GM12878 (cell line): ENCODE measurements around the gene NRG2. TPM values are rescaled to one million over a fixed set of nuclear protein-coding genes. Genes with fewer than 3 reads are reported as not detected.

Experiments
- ATAC-seq: fragments of 200-7000 bp; cut with Tn5 transposase; 3 replicates; pipeline ENCODE4 v1.9.1; 2020; ENCODE audit warnings: mild to moderate bottlenecking, moderate library complexity
- BruUV-seq: library from RNA; stranded (reverse); fragments of 400-500 nt; replicated peaks from 2 replicates; lab custom pipeline; 2021; lab: Mats Ljungman, UMichigan
- CTCF ChIA-PET: fragments of 300-600 bp; sonication (Branson Sonifier 250); formaldehyde crosslinking; extraction: SDS; loops from one replicate; lab custom pipeline; 2021; ENCODE audit warnings: inconsistent platforms; lab: Yijun Ruan, JAX
- POLR2A ChIA-PET: fragments of 350-600 bp; formaldehyde crosslinking; extraction: SDS; loops from one replicate; lab custom pipeline; 2021; ENCODE audit warnings: inconsistent platforms; lab: Charles Lee
- RAD21 ChIA-PET: fragments of 300-600 bp; sonication (Branson Sonifier 250); formaldehyde crosslinking; loops from one replicate; lab custom pipeline; 2023; ENCODE audit warnings: antibody characterized with exemption; ENCODE audit not compliant: unreplicated experiment; lab: Charles Lee
- SMC1A ChIA-PET: fragments of 300-600 bp; sonication (Branson Sonifier 250); formaldehyde crosslinking; loops from one replicate; lab custom pipeline; 2023; ENCODE audit not compliant: unreplicated experiment, uncharacterized antibody; lab: Charles Lee
- DNase-seq: peaks from one replicate; pipeline ENCODE4 v3.0.0-alpha.2; 2011; ENCODE audit warnings: low read depth, low spot score
- FAIRE-seq: peaks from 3 replicates; lab custom pipeline; 2011; peaks lifted over from hg19 to GRCh38; lab: Jason Lieb, UNC
- H2AFZ ChIP-seq: 2 replicates; pipeline ENCODE4 v1.6.0; 2011; ENCODE audit warnings: low read depth, low read length, control low read depth; ENCODE audit not compliant: control insufficient read depth
- H3K27ac ChIP-seq: 2 replicates; pipeline ENCODE4 v1.5.1; 2011; ENCODE audit warnings: control low read depth; ENCODE audit not compliant: control insufficient read depth, insufficient read depth
- H3K27me3 ChIP-seq, 2 experiments: replicated peaks in 1 of 2; 2 replicates each; pipeline versions ENCODE4 v1.6.0 to v1.6.1; 2011; ENCODE audit warnings: low read length in 1 of 2; ENCODE audit not compliant: control insufficient read depth in 2 of 2, insufficient read depth in 2 of 2
- H3K36me3 ChIP-seq, 2 experiments: 2 replicates each; pipeline ENCODE4 v1.5.1; 2011; ENCODE audit warnings: low read length in 1 of 2; ENCODE audit not compliant: control insufficient read depth in 2 of 2, insufficient read depth in 2 of 2
- H3K4me1 ChIP-seq: 2 replicates; pipeline ENCODE4 v1.6.1; 2011; ENCODE audit warnings: mild to moderate bottlenecking, low read length, moderate library complexity, mixed read lengths; ENCODE audit not compliant: control insufficient read depth, insufficient read depth
- H3K4me2 ChIP-seq: 2 replicates; pipeline ENCODE4 v1.6.0; 2011; ENCODE audit warnings: control low read depth; ENCODE audit not compliant: control insufficient read depth, insufficient read depth
- H3K4me3 ChIP-seq: fragments of 200-600 bp; sonication (generic); 2 replicates; pipeline ENCODE4 v1.5.1; 2016
- H3K79me2 ChIP-seq: 2 replicates; pipeline ENCODE4 v1.6.0; 2011; ENCODE audit warnings: low read length; ENCODE audit not compliant: control insufficient read depth, insufficient read depth
- H3K9ac ChIP-seq: 2 replicates; pipeline ENCODE4 v1.8.0; 2011; ENCODE audit warnings: low read length, control low read depth, mixed read lengths; ENCODE audit not compliant: control insufficient read depth, insufficient read depth
- H3K9me3 ChIP-seq: replicated peaks from 3 replicates; pipeline ENCODE4 v1.5.1; 2011; ENCODE audit warnings: mild to moderate bottlenecking, low read length; ENCODE audit not compliant: control insufficient read depth, insufficient read depth
- H4K20me1 ChIP-seq: 2 replicates; pipeline ENCODE4 v1.6.0; 2011; ENCODE audit not compliant: control insufficient read depth, insufficient read depth
- BACH1 ChIP-seq: fragments of 450-650 bp; IDR thresholded peaks from 2 replicates; pipeline ENCODE4 v1.6.1; 2017; ENCODE audit warnings: mild to moderate bottlenecking, borderline replicate concordance
- BRCA1 ChIP-seq: IDR thresholded peaks from 2 replicates; pipeline ENCODE4 v1.6.1; 2011; ENCODE audit warnings: low read depth, low read length, improper control_type of control experiment
- CBX3 ChIP-seq: fragments of 200-600 bp; sonication (generic); IDR thresholded peaks from 2 replicates; pipeline ENCODE4 v1.6.1; 2016; ENCODE audit warnings: low read depth, borderline replicate concordance
- CHD2 ChIP-seq: IDR thresholded peaks from 2 replicates; pipeline ENCODE4 v1.6.1; 2011; ENCODE audit warnings: low read depth, low read length, improper control_type of control experiment, borderline replicate concordance
- EGR1 ChIP-seq, 2 experiments: IDR thresholded peaks; 1 replicate in 1 of 2; 2 replicates in 1 of 2; pipeline ENCODE4 v1.6.1; 2011 to 2012; ENCODE audit warnings: low read depth in 2 of 2, low read length in 2 of 2, borderline replicate concordance in 1 of 2, mild to moderate bottlenecking in 1 of 2, moderate library complexity in 1 of 2
- ESRRA ChIP-seq: IDR thresholded peaks from 2 replicates; pipeline ENCODE4 v1.6.1; 2012; ENCODE audit warnings: mild to moderate bottlenecking, low read length, improper control_type of control experiment
- ETV6 ChIP-seq, 2 experiments: fragments of 450-650 bp in 1 of 2; IDR thresholded peaks in 1 of 2; conservative IDR thresholded peaks in 1 of 2; 2 replicates each; pipeline ENCODE4 v1.6.1; 2014; ENCODE audit warnings: antibody characterized with exemption in 1 of 2, borderline replicate concordance in 1 of 2, low read depth in 1 of 2, mild to moderate bottlenecking in 1 of 2, moderate library complexity in 1 of 2
- JUNB ChIP-seq: IDR thresholded peaks from 2 replicates; pipeline ENCODE4 v1.6.1; 2016; ENCODE audit warnings: antibody characterized with exemption, mild to moderate bottlenecking
- NFIC ChIP-seq: IDR thresholded peaks from 2 replicates; pipeline ENCODE4 v1.6.1; 2012; ENCODE audit warnings: low read depth, mild to moderate bottlenecking, inconsistent platforms, low read length, moderate library complexity
- NRF1 ChIP-seq: conservative IDR thresholded peaks from 2 replicates; pipeline ENCODE4 v1.6.1; 2011; ENCODE audit warnings: mild to moderate bottlenecking, low read depth, low read length, improper control_type of control experiment
- POU2F2 ChIP-seq: IDR thresholded peaks from 3 replicates; pipeline ENCODE4 v1.6.1; 2011; ENCODE audit warnings: low read depth, mild to moderate bottlenecking, low read length, borderline replicate concordance
- RAD51 ChIP-seq: fragments of 450-650 bp; IDR thresholded peaks from 2 replicates; pipeline ENCODE4 v1.6.1; 2016; ENCODE audit warnings: moderate library complexity, mild to moderate bottlenecking, inconsistent platforms
- RUNX3 ChIP-seq: IDR thresholded peaks from 2 replicates; pipeline ENCODE4 v1.6.1; 2012; ENCODE audit warnings: low read length, inconsistent platforms
- SREBF1 ChIP-seq: IDR thresholded peaks from 2 replicates; pipeline ENCODE4 v1.6.1; 2012; ENCODE audit warnings: mild to moderate bottlenecking, low read length
- WGBS: methylation state at CpG from one replicate; pipeline ENCODE4 v1.1.6; 2016; ENCODE audit warnings: low lambda C conversion rate; ENCODE audit not compliant: insufficient replicate concordance, insufficient coverage; ENCODE audit errors: missing lambda C conversion rate; 5-methylcytosine and 5-hydroxymethylcytosine counted together
- in situ Hi-C: fragments of 300-500 bp; cut with MboI; formaldehyde crosslinking; loops from 9 replicates; pipeline ENCODE4 v1.14.3; 2018; ENCODE audit warnings: mixed read lengths
- intact Hi-C: fragments of 100-400 bp; cut with micrococcal nuclease; formaldehyde crosslinking; loops from one replicate; pipeline ENCODE4 v1.14.2; 2022; ENCODE audit not compliant: unreplicated experiment
- polyA plus RNA-seq, 11 experiments: library from polyadenylated mRNA; depleted of rRNA in 4 of 11; unstranded in 6 of 11; stranded (reverse) in 5 of 11; fragments of >200 nt; fragmentation: Nextera tagmentation in 4 of 11; fragmentation: Illumina TruSeq in 1 of 11; extraction: Ambion mirVana in 4 of 11; extraction: Trizol in 1 of 11; gene quantifications; 1 replicate in 1 of 11; 2 replicates in 10 of 11; pipeline versions ENCODE4 v1.2.1 to v1.2.3, GENCODE V29; 2011 to 2016; ENCODE audit warnings: inconsistent platforms in 2 of 11, missing spikeins in 2 of 11, low read depth in 1 of 11
- total RNA-seq, 4 experiments: library from RNA; depleted of rRNA in 3 of 4; stranded (reverse); fragments of >200 nt in 3 of 4; fragmentation: Illumina TruSeq in 1 of 4; extraction: Trizol in 1 of 4; gene quantifications; 2 replicates each; pipeline versions ENCODE4 v1.2.1 to v1.2.3, GENCODE V29; 2013 to 2021
- TF ChIP-seq, protein P1 (sequence below): fragments of 450-650 bp; formaldehyde crosslinking; IDR thresholded peaks from 2 replicates; pipeline ENCODE4 v1.5.0; 2022; ENCODE audit warnings: mild to moderate bottlenecking, missing genetic modification characterization

NRG2 gene
- total and polyA plus RNA-seq, 10 of the 15 experiments (the other 5 are each of a cell fraction or from before 2014, with no cell fraction given), result 0.10 to 21.7 (median 9.6) TPM

GRCh38 chr5:140018517-140018916 lies 24.6 kb downstream of the NRG2 start:
- FAIRE-seq, result no peak
- in situ Hi-C loops, result no loop called here
- WGBS, result 71% methylated on average over 7 of the region's 7 CpGs

DNA sequence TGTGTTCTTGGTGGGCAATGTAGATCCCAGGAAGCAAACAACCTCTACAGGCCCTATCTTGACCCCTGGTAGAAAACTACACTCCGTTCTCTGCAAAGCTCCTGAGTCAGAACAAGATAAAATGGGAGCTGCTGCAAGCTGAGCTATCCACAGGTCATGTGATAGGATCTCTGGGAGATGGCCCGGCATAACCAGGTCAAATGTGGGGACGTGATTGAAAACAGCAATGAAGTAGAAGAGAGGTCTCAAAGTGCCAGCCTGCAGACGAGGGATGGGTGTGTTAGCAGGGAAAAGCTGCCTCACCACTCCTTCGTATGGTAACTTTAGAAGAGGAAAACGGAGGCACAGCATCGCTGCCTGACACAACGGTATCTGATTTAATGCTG lies 25.0 kb downstream of the NRG2 start:
- no peaks in the 10 kb centered on the region; the same call in 1 of the 2 replicates for H3K4me1 ChIP-seq
- WGBS, result 64% methylated on average over 8 of the region's 8 CpGs
- no peak for FAIRE-seq
- peaks cover 24% of the 10 kb centered on the region for H3K79me2 ChIP-seq
- no peak overlapping the region for H3K9ac ChIP-seq
- no peak for DNase-seq
- H3K9me3 ChIP-seq, result no peaks in the 10 kb centered on the region
- RAD21 ChIA-PET, result interaction anchor here (1.4 kb wide), 1 partner anchor 13 kb away, joined by 3 read pairs; no protein-coding TSS in a partner anchor
- POLR2A ChIA-PET, result interaction anchor here (0.6 to 2.1 kb wide), 4 partner anchors 10 to 15 kb away, joined by 3 to 9 read pairs (median 4); no protein-coding TSS in a partner anchor
- no peak for ATAC-seq
- in situ Hi-C loops, result no loop called here
- TF ChIP-seq EGR1 (IDR thresholded peaks at IDR 0.05; ENCODE audit: borderline replicate concordance in 1 of 2, low read depth in 2 of 2, low read length in 2 of 2), result no peak
- TF ChIP-seq NFIC, result no peak
- TF ChIP-seq BACH1, result no peak
- no peak for TF ChIP-seq JUNB
- TF ChIP-seq SREBF1, result no peak
- TF ChIP-seq POU2F2, result no peak
- TF ChIP-seq, protein P1, sequence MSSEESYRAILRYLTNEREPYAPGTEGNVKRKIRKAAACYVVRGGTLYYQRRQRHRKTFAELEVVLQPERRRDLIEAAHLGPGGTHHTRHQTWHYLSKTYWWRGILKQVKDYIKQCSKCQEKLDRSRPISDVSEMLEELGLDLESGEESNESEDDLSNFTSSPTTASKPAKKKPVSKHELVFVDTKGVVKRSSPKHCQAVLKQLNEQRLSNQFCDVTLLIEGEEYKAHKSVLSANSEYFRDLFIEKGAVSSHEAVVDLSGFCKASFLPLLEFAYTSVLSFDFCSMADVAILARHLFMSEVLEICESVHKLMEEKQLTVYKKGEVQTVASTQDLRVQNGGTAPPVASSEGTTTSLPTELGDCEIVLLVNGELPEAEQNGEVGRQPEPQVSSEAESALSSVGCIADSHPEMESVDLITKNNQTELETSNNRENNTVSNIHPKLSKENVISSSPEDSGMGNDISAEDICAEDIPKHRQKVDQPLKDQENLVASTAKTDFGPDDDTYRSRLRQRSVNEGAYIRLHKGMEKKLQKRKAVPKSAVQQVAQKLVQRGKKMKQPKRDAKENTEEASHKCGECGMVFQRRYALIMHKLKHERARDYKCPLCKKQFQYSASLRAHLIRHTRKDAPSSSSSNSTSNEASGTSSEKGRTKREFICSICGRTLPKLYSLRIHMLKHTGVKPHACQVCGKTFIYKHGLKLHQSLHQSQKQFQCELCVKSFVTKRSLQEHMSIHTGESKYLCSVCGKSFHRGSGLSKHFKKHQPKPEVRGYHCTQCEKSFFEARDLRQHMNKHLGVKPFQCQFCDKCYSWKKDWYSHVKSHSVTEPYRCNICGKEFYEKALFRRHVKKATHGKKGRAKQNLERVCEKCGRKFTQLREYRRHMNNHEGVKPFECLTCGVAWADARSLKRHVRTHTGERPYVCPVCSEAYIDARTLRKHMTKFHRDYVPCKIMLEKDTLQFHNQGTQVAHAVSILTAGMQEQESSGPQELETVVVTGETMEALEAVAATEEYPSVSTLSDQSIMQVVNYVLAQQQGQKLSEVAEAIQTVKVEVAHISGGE (CRISPR knock-in tag), result no peak
- TF ChIP-seq ETV6 (conservative IDR thresholded peaks at IDR 0.05 in 1 of 2, IDR thresholded peaks at IDR 0.05 in 1 of 2; ENCODE audit: borderline replicate concordance in 1 of 2, low read depth in 1 of 2), result no peak
- no peak for TF ChIP-seq CBX3
- no peak for TF ChIP-seq RUNX3
- no TSS peak for BruUV-seq
- CTCF ChIA-PET, result interaction anchor here (0.6 to 2.4 kb wide), 4 partner anchors 16 to 55 kb away, joined by 3 to 8 read pairs (median 3); partner anchors contain the start of gene NRG2
- H4K20me1 ChIP-seq, result no peaks in the 10 kb centered on the region
- SMC1A ChIA-PET, result interaction anchor here (1.0 to 27.7 kb wide), 7 partner anchors 8 to 24 kb away, joined by 3 to 394 read pairs (median 6); partner anchors contain the start of gene NRG2
- no peaks in the 10 kb centered on the region for H3K27me3 ChIP-seq
- H3K36me3 ChIP-seq, result no peaks in the 10 kb centered on the region; a peak in 1 of 4 replicates
- no peak overlapping the region for H2AFZ ChIP-seq
- intact Hi-C loops, result no loop called here
- no peak overlapping the region for H3K27ac ChIP-seq
- no peak overlapping the region for H3K4me2 ChIP-seq
- H3K4me3 ChIP-seq, result no peak overlapping the region

More at GRCh38 chr5:140018517-140018916, 24.6 kb downstream of the NRG2 start:
- Histone ChIP-seq H3K27me3 (no peaks in the 10 kb centered on the region), H4K20me1 (no peaks in the 10 kb centered on the region), H3K9ac (no peak overlapping the region), H3K4me3 (no peak overlapping the region), H3K36me3 (no peaks in the 10 kb centered on the region; a peak in 1 of 4 replicates), H3K4me2 (no peak overlapping the region), H3K4me1 (no peaks in the 10 kb centered on the region; the same call in 1 of the 2 replicates), H2AFZ (no peak overlapping the region), H3K79me2 (peaks cover 24% of the 10 kb centered on the region), H3K27ac (no peak overlapping the region), H3K9me3 (no peaks in the 10 kb centered on the region)
- no peak for TF ChIP-seq ESRRA
- no peak for TF ChIP-seq NRF1
- TF ChIP-seq BRCA1, result no peak
- no peak for TF ChIP-seq RAD51
- TF ChIP-seq CHD2, result no peak
- intact Hi-C loops, result no loop called here
- SMC1A ChIA-PET, result interaction anchor here (1.0 to 27.7 kb wide), 7 partner anchors 8 to 24 kb away, joined by 3 to 394 read pairs (median 7); partner anchors contain the start of gene NRG2
- RAD21 ChIA-PET, result interaction anchor here (1.2 to 1.4 kb wide), 2 partner anchors 13 to 18 kb away, joined by 3 read pairs; no protein-coding TSS in a partner anchor
- no TSS peak for BruUV-seq
- CTCF ChIA-PET, result interaction anchor here (0.6 to 2.4 kb wide), 4 partner anchors 17 to 49 kb away, joined by 3 to 8 read pairs (median 4); partner anchors contain the start of gene NRG2
- DNase-seq (no peak), ATAC-seq (no peak)
- POLR2A ChIA-PET, result interaction anchor here (0.6 to 2.4 kb wide), 5 partner anchors 10 to 18 kb away, joined by 3 to 11 read pairs (median 6); no protein-coding TSS in a partner anchor
